Endodermal cell (in vitro differentiated cells): ENCODE data around the gene HSPA9. TPM values are rescaled to one million over a fixed set of nuclear protein-coding genes. Genes with fewer than 3 reads are reported as not detected.

ENCODE experiments used
- DNase-seq: peaks from one replicate; pipeline ENCODE4 v3.0.0-alpha.2; 2017
- H3K27ac ChIP-seq: 2 replicates; pipeline ENCODE4 v1.5.1; 2013; ENCODE audit warnings: mild to moderate bottlenecking, low read depth, low read length, moderate library complexity
- H3K27me3 ChIP-seq: 2 replicates; pipeline ENCODE4 v1.6.1; 2013; ENCODE audit warnings: mild to moderate bottlenecking, low read length, moderate library complexity; ENCODE audit not compliant: insufficient read depth, control insufficient read depth, poor library complexity, severe bottlenecking
- H3K36me3 ChIP-seq: 2 replicates; pipeline ENCODE4 v1.7.0; 2013; ENCODE audit warnings: mild to moderate bottlenecking, low read length, moderate library complexity; ENCODE audit not compliant: control insufficient read depth, insufficient read depth
- H3K4me1 ChIP-seq: one replicate; pipeline ENCODE4 v1.7.0; 2013; ENCODE audit warnings: low read length; ENCODE audit not compliant: control insufficient read depth, insufficient read depth
- H3K4me3 ChIP-seq: 2 replicates; pipeline ENCODE4 v1.5.1; 2013; ENCODE audit warnings: mild to moderate bottlenecking, low read length, moderate library complexity
- H3K9ac ChIP-seq: 2 replicates; pipeline ENCODE4 v1.6.1; 2013; ENCODE audit warnings: mild to moderate bottlenecking, low read length, moderate library complexity; ENCODE audit not compliant: poor library complexity, severe bottlenecking; ENCODE audit errors: extremely low read depth
- H3K9me3 ChIP-seq: 2 replicates; pipeline ENCODE4 v1.6.1; 2013; ENCODE audit warnings: mild to moderate bottlenecking, low read length, moderate library complexity; ENCODE audit not compliant: control insufficient read depth
- H3K27ac Mint-ChIP-seq: 2 replicates; pipeline ENCODE4 v1.8.0; 2020; ENCODE audit warnings: mixed read lengths
- H3K27me3 Mint-ChIP-seq: 2 replicates; pipeline ENCODE4 v1.8.0; 2021; ENCODE audit warnings: mild to moderate bottlenecking, mixed read lengths; ENCODE audit not compliant: insufficient read depth
- H3K36me3 Mint-ChIP-seq: 2 replicates; pipeline ENCODE4 v1.8.0; 2020; ENCODE audit warnings: low read depth, mixed read lengths
- H3K4me1 Mint-ChIP-seq: 2 replicates; pipeline ENCODE4 v1.8.0; 2020; ENCODE audit warnings: mixed read lengths
- H3K4me3 Mint-ChIP-seq: 2 replicates; pipeline ENCODE4 v1.8.0; 2020; ENCODE audit warnings: mild to moderate bottlenecking, moderate library complexity, mixed read lengths
- H3K9me3 Mint-ChIP-seq: 2 replicates; pipeline ENCODE4 v1.8.0; 2020; ENCODE audit warnings: mild to moderate bottlenecking, mixed read lengths
- WGBS, 2 experiments: methylation state at CpG; one replicate each; pipeline versions ENCODE4 v1.1.5 to v1.1.7; 2013; ENCODE audit warnings: missing lambda C conversion rate in 2 of 2, mixed read lengths in 1 of 2; ENCODE audit not compliant: insufficient coverage in 1 of 2, insufficient read length in 1 of 2; 5-methylcytosine and 5-hydroxymethylcytosine counted together
- total RNA-seq, 2 donors: library from RNA; stranded (reverse); fragmentation: NEBNext Ultra II Directional in 1 of 2; extraction: Animal tissue kit (Norgen Biotek cat#: 25700) in 1 of 2; gene quantifications; 2 replicates in 1 of 2; 3 replicates in 1 of 2; pipeline ENCODE4 v1.2.1, GENCODE V29; 2021
- TF ChIP-seq, protein P1 (sequence below): fragments of 200-600 bp; sonication (generic); conservative IDR thresholded peaks from 2 replicates; pipeline ENCODE4 v1.5.0; 2021; ENCODE audit warnings: antibody characterized with exemption, mild to moderate bottlenecking

Gene HSPA9
- total RNA-seq, 2 donors from 2014 or later, result 201 to 212 TPM

DNA sequence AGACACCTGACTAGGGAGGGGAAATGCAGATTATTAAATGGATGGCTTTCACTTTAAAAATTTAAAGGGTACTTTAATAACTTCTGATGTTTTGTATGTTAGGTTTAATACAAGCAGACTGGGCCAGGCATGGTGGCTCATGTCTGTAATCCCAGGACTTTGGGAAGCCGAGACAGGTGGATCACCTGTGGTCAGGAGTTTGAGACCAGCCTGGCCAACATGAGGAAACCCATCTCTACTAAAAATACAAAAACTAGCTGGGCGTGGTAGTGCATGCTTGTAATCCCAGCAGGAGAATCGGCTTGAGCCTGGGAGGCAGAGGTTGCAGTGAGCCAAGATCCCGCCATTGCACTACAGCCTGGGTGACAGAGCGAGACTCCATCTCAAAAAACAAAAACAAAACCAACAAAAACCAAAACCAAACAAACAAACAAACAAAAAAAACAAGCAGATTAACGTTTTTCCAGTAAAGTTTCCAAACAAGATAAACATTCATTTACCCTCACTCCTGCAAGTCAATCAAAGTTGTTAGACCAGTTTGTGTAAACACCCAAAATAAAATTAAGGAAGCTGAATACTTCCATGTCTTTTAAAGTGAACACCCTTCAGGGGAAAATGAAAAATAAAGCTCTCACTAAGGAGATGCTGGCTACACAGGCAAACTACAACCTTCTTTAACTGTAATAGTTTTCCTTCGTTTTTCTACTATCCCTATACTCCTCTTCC lies 46.3 kb downstream of the HSPA9 start:
- peaks cover 57% of the 10 kb centered on the region for H3K36me3 ChIP-seq
- TF ChIP-seq, protein P1, sequence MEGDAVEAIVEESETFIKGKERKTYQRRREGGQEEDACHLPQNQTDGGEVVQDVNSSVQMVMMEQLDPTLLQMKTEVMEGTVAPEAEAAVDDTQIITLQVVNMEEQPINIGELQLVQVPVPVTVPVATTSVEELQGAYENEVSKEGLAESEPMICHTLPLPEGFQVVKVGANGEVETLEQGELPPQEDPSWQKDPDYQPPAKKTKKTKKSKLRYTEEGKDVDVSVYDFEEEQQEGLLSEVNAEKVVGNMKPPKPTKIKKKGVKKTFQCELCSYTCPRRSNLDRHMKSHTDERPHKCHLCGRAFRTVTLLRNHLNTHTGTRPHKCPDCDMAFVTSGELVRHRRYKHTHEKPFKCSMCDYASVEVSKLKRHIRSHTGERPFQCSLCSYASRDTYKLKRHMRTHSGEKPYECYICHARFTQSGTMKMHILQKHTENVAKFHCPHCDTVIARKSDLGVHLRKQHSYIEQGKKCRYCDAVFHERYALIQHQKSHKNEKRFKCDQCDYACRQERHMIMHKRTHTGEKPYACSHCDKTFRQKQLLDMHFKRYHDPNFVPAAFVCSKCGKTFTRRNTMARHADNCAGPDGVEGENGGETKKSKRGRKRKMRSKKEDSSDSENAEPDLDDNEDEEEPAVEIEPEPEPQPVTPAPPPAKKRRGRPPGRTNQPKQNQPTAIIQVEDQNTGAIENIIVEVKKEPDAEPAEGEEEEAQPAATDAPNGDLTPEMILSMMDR, result no peak
- no peaks in the 10 kb centered on the region for H3K4me1 ChIP-seq
- Mint-ChIP-seq H3K4me1 (peaks cover 22% of the 10 kb centered on the region), H3K4me3 (no peak overlapping the region), H3K9me3 (no peaks in the 10 kb centered on the region), H3K27me3 (no peaks in the 10 kb centered on the region), H3K27ac (peak overlapping the region; percentile 31), H3K36me3 (peaks cover 38% of the 10 kb centered on the region)
- WGBS, 2 experiments, result 68 to 88% methylated on average over 3 to 7 of the region's 7 CpGs
- H3K9ac ChIP-seq, result no peak overlapping the region
- H3K4me3 ChIP-seq, result no peak overlapping the region
- H3K9me3 ChIP-seq, result no peaks in the 10 kb centered on the region
- no peak for DNase-seq
- H3K27me3 ChIP-seq, result no peaks in the 10 kb centered on the region
- H3K27ac ChIP-seq, result no peak overlapping the region

- Histone ChIP-seq H3K9ac (no peak overlapping the region), H3K4me1 (no peaks in the 10 kb centered on the region), H3K4me3 (no peak overlapping the region), H3K27ac (no peak overlapping the region), H3K27me3 (no peaks in the 10 kb centered on the region), H3K36me3 (peaks cover 50% of the 10 kb centered on the region), H3K9me3 (no peaks in the 10 kb centered on the region)
- peaks cover 25% of the 10 kb centered on the region for H3K4me1 Mint-ChIP-seq
- TF ChIP-seq, protein P1, result no peak
- no peaks in the 10 kb centered on the region for H3K9me3 Mint-ChIP-seq
- H3K27ac Mint-ChIP-seq, result peak overlapping the region; percentile 35
- H3K27me3 Mint-ChIP-seq, result no peaks in the 10 kb centered on the region
- H3K4me3 Mint-ChIP-seq, result peak overlapping the region; percentile 10
- peaks cover 31% of the 10 kb centered on the region for H3K36me3 Mint-ChIP-seq
- WGBS, 2 experiments, result 77 to 100% methylated on average over 1 of the region's 1 CpG
- no peak for DNase-seq
Measured at GRCh38 chr5:138528208-138528607, 47.0 kb downstream of the HSPA9 start.

DNA sequence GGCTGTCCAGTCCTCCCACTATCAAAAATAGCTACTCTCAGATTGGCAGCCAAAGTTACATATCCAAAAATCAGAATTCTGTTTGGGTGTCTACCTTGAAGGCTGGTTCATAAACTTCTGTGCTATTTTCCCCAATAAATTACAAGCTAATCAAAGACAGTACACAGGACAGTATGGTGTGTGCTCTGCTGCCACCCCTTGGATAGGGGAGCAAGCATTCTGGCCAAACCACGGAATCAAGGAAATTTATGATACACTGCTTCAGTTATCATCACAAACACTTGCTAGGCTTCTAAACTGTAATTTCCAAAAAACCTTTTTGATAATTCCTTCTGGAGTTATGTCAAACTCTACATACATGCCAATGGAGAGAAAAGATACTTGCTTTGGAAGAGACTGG lies 48.0 kb downstream of the HSPA9 start:
- Mint-ChIP-seq H3K27me3 (no peaks in the 10 kb centered on the region), H3K9me3 (no peaks in the 10 kb centered on the region), H3K27ac (peak overlapping the region; percentile 24), H3K36me3 (peaks cover 21% of the 10 kb centered on the region), H3K4me1 (peaks cover 25% of the 10 kb centered on the region), H3K4me3 (no peak overlapping the region)
- TF ChIP-seq, protein P1, result no peak
- Histone ChIP-seq H3K4me1 (no peaks in the 10 kb centered on the region), H3K9me3 (no peaks in the 10 kb centered on the region), H3K9ac (no peak overlapping the region), H3K36me3 (peaks cover 43% of the 10 kb centered on the region), H3K4me3 (no peak overlapping the region), H3K27me3 (no peaks in the 10 kb centered on the region), H3K27ac (no peak overlapping the region)
- WGBS, 2 experiments, result 93 to 100% methylated on average over 1 of the region's 1 CpG
- no peak for DNase-seq
